ENCODE data around the gene NRGN.

Gene NRGN

GRCh38 chr11:124738713-124739478 lies 846 bp upstream of the NRGN start:
- DNase-seq (ENCODE audit: extremely low read depth, insufficient read length) = no peak
- no peaks in the 10 kb centered on the region; the same call in none of the 2 replicates for H3K27me3 ChIP-seq (replicated peaks; ENCODE audit: control insufficient read depth, insufficient read depth, low read length)
- no peak overlapping the region; the same call in 1 of the 2 replicates for H3K4me3 ChIP-seq (replicated peaks; ENCODE audit: low read depth, low read length)
- no peaks in the 10 kb centered on the region for H3K36me3 ChIP-seq (ENCODE audit: control insufficient read depth, insufficient read depth, low read length)
- no peak for TF ChIP-seq CTCF (IDR thresholded peaks at IDR 0.05; ENCODE audit: insufficient read depth, low read length, poor library complexity, severe bottlenecking)

DNA sequence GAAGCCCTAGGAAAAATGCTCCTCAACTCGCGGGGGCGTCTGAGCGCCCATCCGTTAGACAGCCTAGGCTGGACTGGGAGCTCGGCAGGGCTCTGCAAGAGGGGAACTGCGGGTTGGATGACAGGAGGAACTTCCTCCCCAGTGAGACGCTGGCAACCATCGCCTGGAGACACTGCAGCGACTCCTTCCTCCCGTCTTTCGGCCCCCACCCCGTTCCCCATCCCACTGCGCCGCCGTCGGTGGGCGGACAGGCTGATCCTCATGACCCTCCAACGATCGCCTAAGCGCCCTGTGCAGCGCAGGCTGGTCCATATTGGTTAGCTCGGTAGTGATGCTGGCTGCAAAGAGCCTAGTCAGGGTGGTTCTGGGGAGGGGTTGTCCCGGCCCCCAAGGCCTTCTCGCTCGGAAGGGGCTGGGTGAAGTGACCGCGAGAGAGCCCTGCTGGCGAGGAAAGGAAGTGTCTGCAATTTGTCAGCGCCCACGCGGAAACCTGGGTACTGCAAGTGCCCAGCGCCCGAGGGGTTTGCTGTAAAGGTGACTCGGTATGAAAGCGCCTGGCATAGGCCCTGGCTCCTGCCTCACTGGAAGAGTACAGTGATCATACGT lies 638 bp downstream of the NRGN start:
- Histone ChIP-seq H3K27me3 (replicated peaks; ENCODE audit: control insufficient read depth, insufficient read depth, low read length) (no peaks in the 10 kb centered on the region; the same call in none of the 2 replicates), H3K4me3 (replicated peaks; ENCODE audit: low read depth, low read length) (peak overlapping the region; percentile 58), H3K36me3 (ENCODE audit: control insufficient read depth, insufficient read depth, low read length) (no peaks in the 10 kb centered on the region)
- peak; percentile 54 for TF ChIP-seq CTCF (IDR thresholded peaks at IDR 0.05; ENCODE audit: insufficient read depth, low read length, poor library complexity, severe bottlenecking)
- no peak for DNase-seq (ENCODE audit: extremely low read depth, insufficient read length)

GRCh38 chr11:124742555-124742954 lies 2.8 kb downstream of the NRGN start:
- Histone ChIP-seq H3K36me3 (ENCODE audit: control insufficient read depth, insufficient read depth, low read length) (no peaks in the 10 kb centered on the region), H3K4me3 (replicated peaks; ENCODE audit: low read depth, low read length) (no peak overlapping the region), H3K27me3 (replicated peaks; ENCODE audit: control insufficient read depth, insufficient read depth, low read length) (no peaks in the 10 kb centered on the region; the same call in 1 of the 2 replicates)
- TF ChIP-seq CTCF (IDR thresholded peaks at IDR 0.05; ENCODE audit: insufficient read depth, low read length, poor library complexity, severe bottlenecking) = no peak
- no peak for DNase-seq (ENCODE audit: extremely low read depth, insufficient read length)

DNA sequence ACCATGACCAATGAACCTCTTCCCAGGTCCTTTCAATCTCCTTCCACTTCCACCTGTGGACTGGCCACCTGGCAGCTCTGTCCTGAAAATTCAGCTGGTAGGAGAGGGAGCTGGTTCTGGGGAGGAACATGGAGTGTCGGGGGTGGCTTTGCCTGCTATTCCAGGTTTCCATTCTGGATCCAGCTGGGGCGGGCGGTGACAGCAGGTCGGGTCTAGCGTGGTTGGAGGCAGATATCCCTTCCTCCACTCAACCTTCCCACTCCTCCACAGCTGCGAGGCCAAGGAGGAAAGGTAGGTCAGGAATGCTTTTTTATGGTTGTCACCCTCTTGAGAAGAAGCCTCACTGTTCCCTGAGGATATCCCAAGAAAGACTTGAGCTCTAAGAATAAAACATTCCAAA lies 3.3 kb downstream of the NRGN start:
- no peak for TF ChIP-seq CTCF (IDR thresholded peaks at IDR 0.05; ENCODE audit: insufficient read depth, low read length, poor library complexity, severe bottlenecking)
- no peak for DNase-seq (ENCODE audit: extremely low read depth, insufficient read length)
- no peaks in the 10 kb centered on the region; the same call in 1 of the 2 replicates for H3K27me3 ChIP-seq (replicated peaks; ENCODE audit: control insufficient read depth, insufficient read depth, low read length)
- H3K4me3 ChIP-seq (replicated peaks; ENCODE audit: low read depth, low read length) = no peak overlapping the region
- no peaks in the 10 kb centered on the region for H3K36me3 ChIP-seq (ENCODE audit: control insufficient read depth, insufficient read depth, low read length)

DNA sequence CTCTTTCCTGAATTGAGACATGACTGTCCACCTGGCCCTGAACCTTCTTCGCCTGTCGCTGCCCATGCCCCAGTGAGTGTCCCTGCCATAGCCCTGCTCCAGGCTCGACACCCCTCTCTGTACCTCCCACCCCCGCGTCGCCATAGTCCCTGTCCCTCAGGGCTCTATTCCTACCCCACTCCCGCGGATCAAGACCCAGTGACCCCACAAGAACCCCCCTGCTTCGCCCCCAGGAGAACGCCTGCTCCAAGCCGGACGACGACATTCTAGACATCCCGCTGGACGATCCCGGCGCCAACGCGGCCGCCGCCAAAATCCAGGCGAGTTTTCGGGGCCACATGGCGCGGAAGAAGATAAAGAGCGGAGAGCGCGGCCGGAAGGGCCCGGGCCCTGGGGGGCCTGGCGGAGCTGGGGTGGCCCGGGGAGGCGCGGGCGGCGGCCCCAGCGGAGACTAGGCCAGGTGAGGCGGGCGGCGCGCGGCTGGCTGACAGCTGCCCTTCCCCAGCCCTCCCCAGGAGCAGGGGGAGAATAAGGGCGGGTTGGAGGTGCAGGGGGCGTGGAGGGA lies 5.6 kb downstream of the NRGN start:
- no peaks in the 10 kb centered on the region for H3K27me3 ChIP-seq (replicated peaks; ENCODE audit: control insufficient read depth, insufficient read depth, low read length)

More for the DNA sequence above, 5.6 kb downstream of the NRGN start:
- no peak for DNase-seq (ENCODE audit: extremely low read depth, insufficient read length)
- H3K4me3 ChIP-seq (replicated peaks; ENCODE audit: low read depth, low read length) = peak overlapping the region; percentile 72; the same call in 1 of the 2 replicates
- no peaks in the 10 kb centered on the region for H3K36me3 ChIP-seq (ENCODE audit: control insufficient read depth, insufficient read depth, low read length)
- TF ChIP-seq CTCF (IDR thresholded peaks at IDR 0.05; ENCODE audit: insufficient read depth, low read length, poor library complexity, severe bottlenecking) = no peak

Measured in GM06990 (cell line).